ENCODE measurements around the gene ASCL1. TPM values are rescaled to one million over a fixed set of nuclear protein-coding genes. Genes with fewer than 3 reads are reported as not detected.
A peak's percentile ranks its signal among the peaks of the same experiment; 100 is the strongest.

The ASCL1 gene
- total and polyA plus RNA-seq, 8 donors, result 0.10 to 0.92 (median 0.41) TPM; not detected in 2

- H3K36me3 ChIP-seq, result no peaks in the 10 kb centered on the region
- intact Hi-C loops (cut with DNase I; ENCODE audit: low total_unique reads), result no loop called here
- DNase-seq, result no peak
- peaks cover 0 to 15% (median 4%) of the 10 kb centered on the region in 3 donors for H3K27me3 ChIP-seq
- no peak overlapping the region for H3K27ac ChIP-seq
- H3K4me3 ChIP-seq, result peak overlapping the region in 2 of 4 donors; percentile 36 to 40
- WGBS, 5 donors, result 50 to 72% (median 65%) methylated on average over 5 of the region's 5 CpGs
- no peak for TF ChIP-seq POLR2A (IDR thresholded peaks at IDR 0.05)
- no peak for TF ChIP-seq EP300 (IDR thresholded peaks at IDR 0.05)
- TF ChIP-seq CTCF (IDR thresholded peaks at IDR 0.05), result no peak
- no peak for TF ChIP-seq POLR2AphosphoS5 (IDR thresholded peaks at IDR 0.05)
- peaks cover 0 to 9% (median 7%) of the 10 kb centered on the region in 4 donors for H3K4me1 ChIP-seq
- no peaks in the 10 kb centered on the region for H3K9me3 ChIP-seq
These were observed 41.0 kb upstream of the ASCL1 start for GRCh38 chr12:102916252-102917025.

GRCh38 chr12:102917026-102917787 is 40.3 kb upstream of the ASCL1 start, which contains the start of gene PAH:
TSS of gene PAH (minus strand) at chr12:102917244. CDS start at chr12:102917130, 114 bp downstream.
- no peak within 1 kb of the TSS for H3K27ac ChIP-seq

GRCh38 chr12:102918840-102919239 is 38.6 kb upstream of the ASCL1 start:
- Histone ChIP-seq H3K4me1 (peaks cover 0 to 9% (median 7%) of the 10 kb centered on the region in 4 donors), H3K9me3 (no peaks in the 10 kb centered on the region), H3K27me3 (peaks cover 0 to 15% (median 4%) of the 10 kb centered on the region in 3 donors), H3K27ac (no peak overlapping the region), H3K4me3 (no peak overlapping the region), H3K36me3 (no peaks in the 10 kb centered on the region)
- TF ChIP-seq POLR2A (IDR thresholded peaks at IDR 0.05), result no peak
- TF ChIP-seq POLR2AphosphoS5 (IDR thresholded peaks at IDR 0.05), result no peak
- TF ChIP-seq EP300 (IDR thresholded peaks at IDR 0.05), result no peak
- no peak for TF ChIP-seq CTCF (IDR thresholded peaks at IDR 0.05)
- intact Hi-C loops (cut with DNase I; ENCODE audit: low total_unique reads), result no loop called here
- WGBS, 5 donors, result 67 to 77% (median 72%) methylated on average over 2 of the region's 2 CpGs
- no peak for DNase-seq

More at GRCh38 chr12:102917026-102917787, 40.3 kb upstream of the ASCL1 start, which contains the start of gene PAH:
- Histone ChIP-seq H3K4me1 (peaks cover 0 to 9% (median 7%) of the 10 kb centered on the region in 4 donors), H3K4me3 (peak within 1 kb of the TSS; percentile 22 to 43 (median 38)), H3K9me3 (no peaks in the 10 kb centered on the region), H3K27me3 (peaks cover 0 to 15% (median 4%) of the 10 kb centered on the region in 3 donors), H3K36me3 (no peaks in the 10 kb centered on the region)
- 5 to 9% (median 6%) methylated on average over 27 to 30 of the region's 30 CpGs for WGBS, 5 donors
- intact Hi-C loops (cut with DNase I; ENCODE audit: low total_unique reads), result no loop called here
- TF ChIP-seq CTCF (IDR thresholded peaks at IDR 0.05) (no peak), POLR2AphosphoS5 (IDR thresholded peaks at IDR 0.05) (no peak)
- DNase-seq, result peak; percentile 26 to 73

GRCh38 chr12:102920271-102920670 is 37.2 kb upstream of the ASCL1 start:
- Histone ChIP-seq H3K4me3 (no peak overlapping the region), H3K4me1 (peaks cover 0 to 9% (median 7%) of the 10 kb centered on the region in 4 donors), H3K9me3 (no peaks in the 10 kb centered on the region), H3K36me3 (no peaks in the 10 kb centered on the region), H3K27ac (no peak overlapping the region), H3K27me3 (peaks cover 0 to 15% (median 4%) of the 10 kb centered on the region in 3 donors)
- intact Hi-C loops (cut with DNase I; ENCODE audit: low total_unique reads), result no loop called here
- TF ChIP-seq POLR2AphosphoS5 (IDR thresholded peaks at IDR 0.05) (no peak), CTCF (IDR thresholded peaks at IDR 0.05) (no peak), EP300 (IDR thresholded peaks at IDR 0.05) (no peak), POLR2A (IDR thresholded peaks at IDR 0.05) (no peak)
- peak in 1 of 2 donors; percentile 12 for DNase-seq

All from stomach (tissue), 9 donors.